K562 (cell line): Measurements from ENCODE around the gene PGBD1.

Experiments used
- CBX5 ChIP-seq: IDR thresholded peaks from 2 replicates; pipeline ENCODE4 v1.6.1; 2014; ENCODE audit warnings: low read depth, borderline replicate concordance
- CTCF ChIP-seq, 3 experiments: IDR thresholded peaks in 2 of 3; conservative IDR thresholded peaks in 1 of 3; 2 replicates each; pipeline ENCODE4 v1.5.1; 2011 to 2012; ENCODE audit warnings: low read length in 3 of 3, mild to moderate bottlenecking in 3 of 3, control low read depth in 2 of 3, improper control_type of control experiment in 1 of 3, inconsistent platforms in 1 of 3, low read depth in 1 of 3, mixed read lengths in 1 of 3, moderate library complexity in 1 of 3; ENCODE audit not compliant: insufficient read depth in 2 of 3
- ESRRA ChIP-seq: fragments of 450-650 bp; IDR thresholded peaks from 2 replicates; pipeline ENCODE4 v1.6.1; 2014; ENCODE audit warnings: low read depth, mild to moderate bottlenecking, moderate library complexity, borderline replicate concordance
- EZH2 ChIP-seq: IDR thresholded peaks from 2 replicates; pipeline ENCODE4 v1.6.1; 2012; ENCODE audit warnings: low read depth, mild to moderate bottlenecking, inconsistent platforms, low read length, borderline replicate concordance
- GABPA ChIP-seq: fragments of 200-800 bp; sonication (Bioruptor generic); conservative IDR thresholded peaks from 2 replicates; pipeline ENCODE4 v1.6.1; 2016; ENCODE audit warnings: low read depth, missing genetic modification characterization, missing compliant biosample characterization
- MAFG ChIP-seq: fragments of 450-650 bp; conservative IDR thresholded peaks from 2 replicates; pipeline ENCODE4 v1.6.1; 2016; ENCODE audit warnings: missing genetic modification characterization, missing compliant biosample characterization
- MCM5 ChIP-seq: fragments of 450-650 bp; IDR thresholded peaks from 2 replicates; pipeline ENCODE4 v1.6.1; 2016; ENCODE audit warnings: low read depth
- RBM39 ChIP-seq: fragments of 200-400 bp; formaldehyde crosslinking; optimal IDR thresholded peaks from 2 replicates; pipeline ENCODE3; 2018; ENCODE audit warnings: low read depth, low read length
- REST ChIP-seq, 2 experiments: fragments of 450-650 bp; formaldehyde crosslinking in 1 of 2; IDR thresholded peaks; 2 replicates each; pipeline versions ENCODE4 v1.4.0 to v1.6.1; 2014 to 2020; ENCODE audit warnings: mild to moderate bottlenecking in 2 of 2, borderline replicate concordance in 1 of 2, low read depth in 1 of 2
- SIN3A ChIP-seq, 2 experiments: fragments of 150-350 bp in 1 of 2; IDR thresholded peaks; 2 replicates each; pipeline ENCODE4 v1.6.1; 2011 to 2016; ENCODE audit warnings: borderline replicate concordance in 2 of 2, low read depth in 2 of 2, low read length in 2 of 2, mild to moderate bottlenecking in 2 of 2, moderate library complexity in 2 of 2; ENCODE audit not compliant: control insufficient read depth in 1 of 2
- SUPT5H ChIP-seq: fragments of 450-650 bp; IDR thresholded peaks from 2 replicates; pipeline ENCODE4 v1.6.1; 2016
- ZNF263 ChIP-seq: sonication (generic); formaldehyde crosslinking; IDR thresholded peaks from 2 replicates; pipeline ENCODE4 v1.8.0; 2022; ENCODE audit warnings: mild to moderate bottlenecking, missing genetic modification reagents, borderline replicate concordance
- ZNF77 ChIP-seq: fragments of 250-450 bp; sonication (Bioruptor Pico); IDR thresholded peaks from 2 replicates; pipeline ENCODE4 v1.5.0; 2020
- TF ChIP-seq, protein P1 (sequence below): IDR thresholded peaks from 2 replicates; pipeline ENCODE4 v1.6.1; 2012; ENCODE audit warnings: low read depth, low read length, improper control_type of control experiment, borderline replicate concordance

DNA sequence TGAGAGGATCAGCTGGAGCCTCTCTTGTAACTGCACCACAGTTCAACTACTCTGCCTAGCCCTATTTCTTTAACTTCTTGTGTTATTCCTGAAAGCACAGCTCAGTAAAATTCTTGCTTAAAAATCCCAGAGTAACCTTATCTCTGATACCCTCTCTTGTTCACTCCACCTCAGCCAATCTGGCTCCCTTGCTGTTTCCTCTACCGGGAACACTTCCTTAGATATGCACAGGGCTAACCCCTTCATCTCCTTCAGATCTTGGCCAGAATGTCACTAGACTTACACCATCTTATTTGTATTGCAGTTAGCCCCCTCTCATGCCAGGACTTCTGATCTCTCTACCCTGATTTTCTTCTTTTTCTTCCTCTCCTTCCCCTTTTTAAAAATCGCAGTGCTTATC is 65.7 kb downstream of the PGBD1 start:
- TF ChIP-seq SIN3A (IDR thresholded peaks at IDR 0.05; ENCODE audit: borderline replicate concordance in 2 of 2, control insufficient read depth in 1 of 2, low read depth in 2 of 2, low read length in 2 of 2) (no peak), GABPA (tag) (no peak), CTCF (IDR thresholded peaks at IDR 0.05 in 2 of 3, conservative IDR thresholded peaks at IDR 0.05 in 1 of 3; ENCODE audit: insufficient read depth in 2 of 3, low read depth in 1 of 3, low read length in 3 of 3) (no peak), ZNF263 (CRISPR knock-in tag) (no peak), MAFG (tag) (no peak), EZH2 (no peak), MCM5 (no peak), REST (IDR thresholded peaks at IDR 0.05; ENCODE audit: borderline replicate concordance) (no peak), REST (CRISPR knock-in tag; IDR thresholded peaks at IDR 0.05; ENCODE audit: low read depth) (no peak), CBX5 (no peak), ESRRA (no peak), RBM39 (no peak), SUPT5H (no peak), ZNF77 (no peak)
- TF ChIP-seq, protein P1, sequence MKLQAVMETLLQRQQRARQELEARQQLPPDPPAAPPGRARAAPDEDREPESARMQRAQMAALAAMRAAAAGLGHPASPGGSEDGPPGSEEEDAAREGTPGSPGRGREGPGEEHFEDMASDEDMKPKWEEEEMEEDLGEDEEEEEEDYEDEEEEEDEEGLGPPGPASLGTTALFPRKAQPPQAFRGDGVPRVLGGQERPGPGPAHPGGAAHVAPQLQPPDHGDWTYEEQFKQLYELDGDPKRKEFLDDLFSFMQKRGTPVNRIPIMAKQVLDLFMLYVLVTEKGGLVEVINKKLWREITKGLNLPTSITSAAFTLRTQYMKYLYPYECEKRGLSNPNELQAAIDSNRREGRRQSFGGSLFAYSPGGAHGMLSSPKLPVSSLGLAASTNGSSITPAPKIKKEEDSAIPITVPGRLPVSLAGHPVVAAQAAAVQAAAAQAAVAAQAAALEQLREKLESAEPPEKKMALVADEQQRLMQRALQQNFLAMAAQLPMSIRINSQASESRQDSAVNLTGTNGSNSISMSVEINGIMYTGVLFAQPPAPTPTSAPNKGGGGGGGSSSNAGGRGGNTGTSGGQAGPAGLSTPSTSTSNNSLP = no peak
